SIG-M5 treated with dmso at 0.1 percent for 504 hours (cell line): Measurements from ENCODE around the gene NDUFA5.

Source experiments
- DNase-seq: peaks from one replicate; lab custom pipeline; 2025; ENCODE audit not compliant: unreplicated experiment; lab: John Stamatoyannopoulos, UW

Gene NDUFA5

DNA sequence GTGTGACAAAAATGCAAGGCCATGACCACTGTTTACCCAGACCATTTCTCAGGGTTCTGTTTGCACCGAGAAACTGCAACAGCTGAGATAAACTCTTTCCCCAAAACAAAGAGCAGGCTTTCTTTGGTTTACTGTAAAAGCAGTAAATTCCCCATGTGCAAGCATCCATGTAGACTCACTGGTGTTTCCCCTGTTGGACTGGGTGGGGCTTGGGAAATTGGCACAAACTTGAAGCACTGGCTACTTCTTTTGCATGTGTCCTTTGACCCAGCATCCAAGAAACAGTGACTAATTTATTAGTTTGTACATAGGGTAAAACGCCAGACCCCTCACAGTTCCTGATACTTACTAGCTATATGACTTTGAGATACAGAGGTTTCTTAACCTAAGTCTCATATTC lies 35.6 kb downstream of the NDUFA5 start:
- no peak for DNase-seq

GRCh38 chr7:123505221-123505620 lies 52.4 kb downstream of the NDUFA5 start:
- no peak for DNase-seq

DNA sequence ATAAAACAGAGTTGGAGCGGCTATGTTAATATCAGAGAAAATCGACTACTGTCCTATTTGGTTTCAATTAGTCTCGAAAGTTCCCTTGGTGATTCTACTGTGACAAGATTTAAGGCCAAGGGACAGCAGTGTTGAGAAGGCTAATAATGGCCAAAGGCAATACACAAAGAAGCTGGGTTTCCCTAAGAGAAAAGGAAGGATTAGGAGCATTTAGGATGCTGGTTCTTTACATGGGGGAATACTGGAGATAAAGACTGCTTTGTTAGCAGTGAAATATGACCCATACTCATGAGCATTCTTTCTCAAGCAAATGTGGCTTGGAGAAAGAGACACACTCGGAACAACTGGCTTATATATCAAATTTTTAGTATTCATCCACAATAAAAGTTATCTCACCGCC lies 55.4 kb downstream of the NDUFA5 start:
- no peak for DNase-seq

GRCh38 chr7:123500878-123501489 lies 56.6 kb downstream of the NDUFA5 start:
- DNase-seq, result no peak

DNA sequence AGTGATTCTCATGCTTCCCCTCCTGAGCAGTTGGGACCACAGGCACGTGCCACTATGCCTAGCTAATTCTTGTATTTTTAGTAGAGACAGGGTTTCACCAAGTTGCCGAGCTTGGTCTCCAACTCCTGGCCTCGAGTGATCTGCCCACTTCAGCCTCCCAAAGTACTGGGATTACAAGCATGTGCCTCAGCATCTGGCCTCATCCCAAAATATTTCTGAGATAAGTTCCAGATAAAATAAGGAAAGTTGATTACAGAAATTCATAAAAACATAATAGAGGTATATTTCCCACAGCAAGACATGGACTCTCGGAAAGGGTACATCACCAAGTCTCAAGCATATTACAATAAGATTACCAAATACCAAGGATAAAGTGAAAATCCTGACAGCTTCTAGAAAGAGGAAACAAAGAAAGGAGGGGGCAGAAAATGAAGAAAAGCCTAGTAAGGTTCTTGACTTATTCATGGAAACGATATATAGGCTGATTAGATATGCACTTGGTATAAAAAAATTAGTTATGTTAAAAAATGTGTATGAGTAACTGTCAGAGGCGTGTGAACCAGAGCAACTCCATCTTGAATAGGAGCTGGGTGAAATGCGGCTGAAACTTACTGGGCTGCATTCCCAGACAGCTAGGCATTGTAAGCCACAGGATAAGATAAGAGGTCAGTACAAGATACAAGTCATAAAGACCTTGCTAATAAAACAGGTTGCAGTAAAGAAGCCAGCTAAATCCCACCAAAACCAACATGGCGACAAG lies 58.2 kb downstream of the NDUFA5 start:
- no peak for DNase-seq

DNA sequence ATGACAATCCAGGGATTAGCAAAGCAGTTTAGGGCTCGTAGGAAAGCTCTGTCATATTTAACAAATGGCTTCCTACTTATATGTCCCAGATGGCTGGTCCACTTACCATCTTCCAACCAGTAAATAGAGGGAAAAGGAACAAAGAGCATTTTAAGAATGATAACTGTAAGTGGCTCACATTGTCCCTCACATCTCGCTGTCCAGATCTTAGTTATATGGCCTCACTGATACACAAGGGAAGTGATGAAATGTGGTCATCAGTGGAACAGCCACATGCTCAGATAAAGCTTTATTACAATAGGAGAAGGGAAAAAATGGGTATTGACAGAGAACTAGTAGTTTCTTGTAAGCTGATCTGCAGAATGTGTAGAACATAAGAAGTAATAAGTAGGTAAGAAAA lies 59.0 kb downstream of the NDUFA5 start:
- no peak for DNase-seq

- DNase-seq, result no peak
These were observed 59.6 kb downstream of the NDUFA5 start for GRCh38 chr7:123498031-123498430.

GRCh38 chr7:123494193-123494796 lies 63.3 kb downstream of the NDUFA5 start:
- DNase-seq, result peak; percentile 16

GRCh38 chr7:123492485-123492884 lies 65.1 kb downstream of the NDUFA5 start:
- DNase-seq, result no peak
